ENCODE measurements around the gene PDAP1. TPM values are rescaled to one million over a fixed set of nuclear protein-coding genes. Genes with fewer than 3 reads are reported as not detected.
A peak's percentile ranks its signal among the peaks of the same experiment; 100 is the strongest.

Gene PDAP1
- total RNA-seq, 2 donors from 2014 or later: 147 to 165 TPM

GRCh38 chr7:99392046-99392445 lies 16.4 kb downstream of the PDAP1 start:
- no peaks in the 10 kb centered on the region for H3K27me3 ChIP-seq (ENCODE audit: control insufficient read depth, insufficient read depth, low read length, poor library complexity, severe bottlenecking)
- no peaks in the 10 kb centered on the region for H3K9me3 Mint-ChIP-seq
- H3K36me3 ChIP-seq (ENCODE audit: control insufficient read depth, insufficient read depth, low read length): peaks cover 66% of the 10 kb centered on the region
- no peak for TF ChIP-seq CTCF (conservative IDR thresholded peaks at IDR 0.05)
- H3K27ac Mint-ChIP-seq: no peak overlapping the region
- no peak for DNase-seq
- H3K9ac ChIP-seq (ENCODE audit: extremely low read depth, low read length, poor library complexity, severe bottlenecking): no peak overlapping the region
- peaks cover 50% of the 10 kb centered on the region for H3K36me3 Mint-ChIP-seq (ENCODE audit: low read depth)
- H3K27ac ChIP-seq (ENCODE audit: low read depth, low read length): no peak overlapping the region
- 90 to 99% methylated on average over 8 of the region's 8 CpGs for WGBS, 2 experiments (ENCODE audit: insufficient coverage in 1 of 2, insufficient read length in 1 of 2)
- H3K4me1 ChIP-seq (ENCODE audit: control insufficient read depth, insufficient read depth, low read length): no peaks in the 10 kb centered on the region
- no peaks in the 10 kb centered on the region for H3K27me3 Mint-ChIP-seq (ENCODE audit: insufficient read depth)
- H3K9me3 ChIP-seq (ENCODE audit: control insufficient read depth, low read length): no peaks in the 10 kb centered on the region
- H3K4me1 Mint-ChIP-seq: peaks cover 9% of the 10 kb centered on the region
- peak overlapping the region; percentile 77 for H3K4me3 Mint-ChIP-seq
- peak overlapping the region; percentile 82 for H3K4me3 ChIP-seq (ENCODE audit: low read length)

GRCh38 chr7:99390941-99391602 lies 17.3 kb downstream of the PDAP1 start:
- H3K4me1 ChIP-seq (ENCODE audit: control insufficient read depth, insufficient read depth, low read length): no peaks in the 10 kb centered on the region
- no peaks in the 10 kb centered on the region for H3K9me3 ChIP-seq (ENCODE audit: control insufficient read depth, low read length)
- no peak overlapping the region for H3K9ac ChIP-seq (ENCODE audit: extremely low read depth, low read length, poor library complexity, severe bottlenecking)
- no peak overlapping the region for H3K4me3 ChIP-seq (ENCODE audit: low read length)
- no peak for DNase-seq
- H3K27ac ChIP-seq (ENCODE audit: low read depth, low read length): no peak overlapping the region
- Mint-ChIP-seq H3K4me3 (peak overlapping the region; percentile 77), H3K36me3 (ENCODE audit: low read depth) (peaks cover 53% of the 10 kb centered on the region), H3K4me1 (peaks cover 9% of the 10 kb centered on the region), H3K9me3 (no peaks in the 10 kb centered on the region), H3K27me3 (ENCODE audit: insufficient read depth) (no peaks in the 10 kb centered on the region), H3K27ac (no peak overlapping the region)
- TF ChIP-seq CTCF (conservative IDR thresholded peaks at IDR 0.05): no peak
- WGBS, 2 experiments (ENCODE audit: insufficient coverage in 1 of 2, insufficient read length in 1 of 2): 93 to 96% methylated on average over 14 to 22 of the region's 23 CpGs
- peaks cover 70% of the 10 kb centered on the region for H3K36me3 ChIP-seq (ENCODE audit: control insufficient read depth, insufficient read depth, low read length)
- H3K27me3 ChIP-seq (ENCODE audit: control insufficient read depth, insufficient read depth, low read length, poor library complexity, severe bottlenecking): no peaks in the 10 kb centered on the region

GRCh38 chr7:99389772-99390171 lies 18.6 kb downstream of the PDAP1 start:
- TF ChIP-seq CTCF (conservative IDR thresholded peaks at IDR 0.05): no peak
- no peak for DNase-seq
- Mint-ChIP-seq H3K36me3 (ENCODE audit: low read depth) (peaks cover 46% of the 10 kb centered on the region), H3K27me3 (ENCODE audit: insufficient read depth) (no peaks in the 10 kb centered on the region), H3K4me1 (peaks cover 9% of the 10 kb centered on the region), H3K9me3 (no peaks in the 10 kb centered on the region), H3K27ac (no peak overlapping the region), H3K4me3 (no peak overlapping the region)
- peaks cover 62% of the 10 kb centered on the region for H3K36me3 ChIP-seq (ENCODE audit: control insufficient read depth, insufficient read depth, low read length)
- no peaks in the 10 kb centered on the region for H3K4me1 ChIP-seq (ENCODE audit: control insufficient read depth, insufficient read depth, low read length)
- WGBS, 2 experiments (ENCODE audit: insufficient coverage in 1 of 2, insufficient read length in 1 of 2): 93 to 96% methylated on average over 11 to 13 of the region's 13 CpGs
- no peaks in the 10 kb centered on the region for H3K27me3 ChIP-seq (ENCODE audit: control insufficient read depth, insufficient read depth, low read length, poor library complexity, severe bottlenecking)
- no peaks in the 10 kb centered on the region for H3K9me3 ChIP-seq (ENCODE audit: control insufficient read depth, low read length)
- H3K4me3 ChIP-seq (ENCODE audit: low read length): no peak overlapping the region
- no peak overlapping the region for H3K9ac ChIP-seq (ENCODE audit: extremely low read depth, low read length, poor library complexity, severe bottlenecking)
- no peak overlapping the region for H3K27ac ChIP-seq (ENCODE audit: low read depth, low read length)
